Measurements from ENCODE around the gene ANKRD13D. TPM values are rescaled to one million over a fixed set of nuclear protein-coding genes. Genes with fewer than 3 reads are reported as not detected.

ANKRD13D gene
- total and polyA plus RNA-seq, 5 donors from 2014 or later = 9.5 to 158 (median 12.7) TPM

GRCh38 chr11:67306769-67307544, 17.9 kb downstream of the ANKRD13D start:
- Mint-ChIP-seq H3K36me3 (peaks cover 3% of the 10 kb centered on the region), H3K4me3 (no peak overlapping the region), H3K27me3 (no peaks in the 10 kb centered on the region), H3K9me3 (no peaks in the 10 kb centered on the region), H3K4me1 (peaks cover 0 to 37% (median 13%) of the 10 kb centered on the region in 4 donors), H3K27ac (peak overlapping the region in 1 of 3 donors; percentile 14)
- Histone ChIP-seq H3K9me3 (ENCODE audit: control insufficient read depth in 2 of 2, low read length in 2 of 2) (no peaks in the 10 kb centered on the region), H3K4me3 (ENCODE audit: low read depth, low read length) (no peak overlapping the region), H3K27ac (ENCODE audit: insufficient read depth, low read length, poor library complexity, severe bottlenecking) (no peak overlapping the region), H3K4me1 (ENCODE audit: control insufficient read depth, insufficient read depth, low read length, poor library complexity, severe bottlenecking) (peaks cover 31% of the 10 kb centered on the region), H3K27me3 (ENCODE audit: control insufficient read depth, insufficient read depth, low read length) (no peaks in the 10 kb centered on the region), H3K36me3 (ENCODE audit: control insufficient read depth, insufficient read depth, low read length) (peaks cover under 1% of the 10 kb centered on the region)
- no peak for ATAC-seq (ENCODE audit: low read depth in 2 of 2)
- DNase-seq = no peak

DNA sequence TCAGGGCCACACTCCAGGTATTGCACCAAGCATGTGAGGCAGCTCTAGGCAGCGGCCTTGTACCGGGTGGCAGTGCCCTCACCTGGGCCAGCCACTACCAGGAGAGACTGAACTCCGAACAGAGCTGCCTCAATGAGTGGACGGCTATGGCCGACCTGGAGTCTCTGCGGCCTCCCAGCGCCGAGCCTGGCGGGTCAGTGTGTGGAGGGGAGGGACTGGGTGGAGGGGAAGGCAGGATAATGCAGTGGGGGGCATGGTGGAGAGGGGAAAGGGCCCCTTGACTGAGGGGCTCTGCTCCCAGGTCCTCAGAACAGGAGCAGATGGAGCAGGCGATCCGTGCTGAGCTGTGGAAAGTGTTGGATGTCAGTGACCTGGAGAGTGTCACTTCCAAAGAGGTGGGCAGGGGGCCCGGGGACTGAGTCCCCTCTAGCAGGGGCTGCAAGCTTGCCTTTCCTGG, 18.5 kb downstream of the ANKRD13D start:
- peaks cover 34% of the 10 kb centered on the region for H3K4me1 ChIP-seq (ENCODE audit: control insufficient read depth, insufficient read depth, low read length, poor library complexity, severe bottlenecking)
- Mint-ChIP-seq H3K9me3 (no peaks in the 10 kb centered on the region), H3K27me3 (no peaks in the 10 kb centered on the region), H3K4me1 (peaks cover 3 to 40% (median 16%) of the 10 kb centered on the region in 4 donors), H3K36me3 (peaks cover 3% of the 10 kb centered on the region), H3K27ac (no peak overlapping the region), H3K4me3 (no peak overlapping the region)
- H3K27me3 ChIP-seq (ENCODE audit: control insufficient read depth, insufficient read depth, low read length) = no peaks in the 10 kb centered on the region
- DNase-seq (no peak), ATAC-seq (ENCODE audit: low read depth in 2 of 2) (no peak)
- no peaks in the 10 kb centered on the region for H3K36me3 ChIP-seq (ENCODE audit: control insufficient read depth, insufficient read depth, low read length)
- no peaks in the 10 kb centered on the region for H3K9me3 ChIP-seq (ENCODE audit: control insufficient read depth in 2 of 2, low read length in 2 of 2)
- no peak overlapping the region for H3K27ac ChIP-seq (ENCODE audit: insufficient read depth, low read length, poor library complexity, severe bottlenecking)
- H3K4me3 ChIP-seq (ENCODE audit: low read depth, low read length) = no peak overlapping the region

- H3K4me1 Mint-ChIP-seq = peaks cover 7 to 42% (median 22%) of the 10 kb centered on the region in 4 donors
- Histone ChIP-seq H3K4me1 (ENCODE audit: control insufficient read depth, insufficient read depth, low read length, poor library complexity, severe bottlenecking) (peaks cover 34% of the 10 kb centered on the region), H3K27ac (ENCODE audit: insufficient read depth, low read length, poor library complexity, severe bottlenecking) (no peak overlapping the region), H3K4me3 (ENCODE audit: low read depth, low read length) (no peak overlapping the region), H3K27me3 (ENCODE audit: control insufficient read depth, insufficient read depth, low read length) (no peaks in the 10 kb centered on the region), H3K9me3 (ENCODE audit: control insufficient read depth in 2 of 2, low read length in 2 of 2) (no peaks in the 10 kb centered on the region), H3K36me3 (ENCODE audit: control insufficient read depth, insufficient read depth, low read length) (no peaks in the 10 kb centered on the region)
- H3K4me3 Mint-ChIP-seq = no peak overlapping the region
- no peak overlapping the region for H3K27ac Mint-ChIP-seq
- peaks cover 3% of the 10 kb centered on the region for H3K36me3 Mint-ChIP-seq
- no peaks in the 10 kb centered on the region for H3K27me3 Mint-ChIP-seq
- DNase-seq (no peak), ATAC-seq (ENCODE audit: low read depth in 2 of 2) (no peak)
- H3K9me3 Mint-ChIP-seq = no peaks in the 10 kb centered on the region
Measured at GRCh38 chr11:67308031-67308866, 19.1 kb downstream of the ANKRD13D start.

GRCh38 chr11:67309166-67309565, 20.1 kb downstream of the ANKRD13D start:
- DNase-seq = no peak
- H3K4me1 ChIP-seq (ENCODE audit: control insufficient read depth, insufficient read depth, low read length, poor library complexity, severe bottlenecking) = peaks cover 38% of the 10 kb centered on the region
- H3K27ac Mint-ChIP-seq = no peak overlapping the region
- peaks cover 7 to 50% (median 27%) of the 10 kb centered on the region in 4 donors for H3K4me1 Mint-ChIP-seq
- no peaks in the 10 kb centered on the region for H3K9me3 ChIP-seq (ENCODE audit: control insufficient read depth in 2 of 2, low read length in 2 of 2)
- H3K9me3 Mint-ChIP-seq = no peaks in the 10 kb centered on the region
- peak overlapping the region in 1 of 4 donors; percentile 60 for H3K4me3 Mint-ChIP-seq
- no peaks in the 10 kb centered on the region for H3K36me3 ChIP-seq (ENCODE audit: control insufficient read depth, insufficient read depth, low read length)
- H3K4me3 ChIP-seq (ENCODE audit: low read depth, low read length) = no peak overlapping the region
- H3K27ac ChIP-seq (ENCODE audit: insufficient read depth, low read length, poor library complexity, severe bottlenecking) = no peak overlapping the region
- H3K27me3 Mint-ChIP-seq = peaks cover 1% of the 10 kb centered on the region
- no peak for ATAC-seq (ENCODE audit: low read depth in 2 of 2)
- peaks cover 3% of the 10 kb centered on the region for H3K36me3 Mint-ChIP-seq
- H3K27me3 ChIP-seq (ENCODE audit: control insufficient read depth, insufficient read depth, low read length) = no peaks in the 10 kb centered on the region

GRCh38 chr11:67309661-67310061, 20.6 kb downstream of the ANKRD13D start:
- Mint-ChIP-seq H3K4me3 (peak overlapping the region in 1 of 4 donors; percentile 60), H3K4me1 (peaks cover 7 to 50% (median 29%) of the 10 kb centered on the region in 4 donors), H3K9me3 (no peaks in the 10 kb centered on the region), H3K27ac (peak overlapping the region in 1 of 3 donors; percentile 90), H3K36me3 (peaks cover 3% of the 10 kb centered on the region), H3K27me3 (peaks cover 4% of the 10 kb centered on the region)
- Histone ChIP-seq H3K9me3 (ENCODE audit: control insufficient read depth in 2 of 2, low read length in 2 of 2) (no peaks in the 10 kb centered on the region), H3K4me3 (ENCODE audit: low read depth, low read length) (no peak overlapping the region), H3K27ac (ENCODE audit: insufficient read depth, low read length, poor library complexity, severe bottlenecking) (no peak overlapping the region), H3K4me1 (ENCODE audit: control insufficient read depth, insufficient read depth, low read length, poor library complexity, severe bottlenecking) (peaks cover 35% of the 10 kb centered on the region), H3K27me3 (ENCODE audit: control insufficient read depth, insufficient read depth, low read length) (no peaks in the 10 kb centered on the region), H3K36me3 (ENCODE audit: control insufficient read depth, insufficient read depth, low read length) (no peaks in the 10 kb centered on the region)
- no peak for ATAC-seq (ENCODE audit: low read depth in 2 of 2)
- DNase-seq = no peak

- Mint-ChIP-seq H3K9me3 (no peaks in the 10 kb centered on the region), H3K27ac (no peak overlapping the region), H3K4me1 (peaks cover 7 to 49% (median 29%) of the 10 kb centered on the region in 4 donors), H3K4me3 (peak overlapping the region in 1 of 4 donors; percentile 25), H3K36me3 (peaks cover 3% of the 10 kb centered on the region), H3K27me3 (peaks cover 4% of the 10 kb centered on the region)
- H3K9me3 ChIP-seq (ENCODE audit: control insufficient read depth in 2 of 2, low read length in 2 of 2) = no peaks in the 10 kb centered on the region
- peaks cover 32% of the 10 kb centered on the region for H3K4me1 ChIP-seq (ENCODE audit: control insufficient read depth, insufficient read depth, low read length, poor library complexity, severe bottlenecking)
- DNase-seq = no peak
- no peak for ATAC-seq (ENCODE audit: low read depth in 2 of 2)
- H3K4me3 ChIP-seq (ENCODE audit: low read depth, low read length) = no peak overlapping the region
- no peak overlapping the region for H3K27ac ChIP-seq (ENCODE audit: insufficient read depth, low read length, poor library complexity, severe bottlenecking)
- no peaks in the 10 kb centered on the region for H3K27me3 ChIP-seq (ENCODE audit: control insufficient read depth, insufficient read depth, low read length)
- no peaks in the 10 kb centered on the region for H3K36me3 ChIP-seq (ENCODE audit: control insufficient read depth, insufficient read depth, low read length)
Measured at GRCh38 chr11:67310246-67311050, 21.3 kb downstream of the ANKRD13D start.

GRCh38 chr11:67311051-67311555, 22.0 kb downstream of the ANKRD13D start:
- DNase-seq (no peak), ATAC-seq (ENCODE audit: low read depth in 2 of 2) (no peak)
- Histone ChIP-seq H3K4me1 (ENCODE audit: control insufficient read depth, insufficient read depth, low read length, poor library complexity, severe bottlenecking) (peaks cover 32% of the 10 kb centered on the region), H3K27ac (ENCODE audit: insufficient read depth, low read length, poor library complexity, severe bottlenecking) (no peak overlapping the region), H3K36me3 (ENCODE audit: control insufficient read depth, insufficient read depth, low read length) (no peaks in the 10 kb centered on the region), H3K9me3 (ENCODE audit: control insufficient read depth in 2 of 2, low read length in 2 of 2) (no peaks in the 10 kb centered on the region), H3K27me3 (ENCODE audit: control insufficient read depth, insufficient read depth, low read length) (no peaks in the 10 kb centered on the region), H3K4me3 (ENCODE audit: low read depth, low read length) (no peak overlapping the region)
- Mint-ChIP-seq H3K36me3 (no peaks in the 10 kb centered on the region), H3K4me1 (peaks cover 7 to 49% (median 28%) of the 10 kb centered on the region in 4 donors), H3K4me3 (peak overlapping the region in 1 of 4 donors; percentile 49), H3K27me3 (peaks cover 4% of the 10 kb centered on the region), H3K27ac (peak overlapping the region in 1 of 3 donors; percentile 9), H3K9me3 (no peaks in the 10 kb centered on the region)

Measured in CD4-positive, CD25-positive, alpha-beta regulatory T cell (primary cell).